DOHH2 (cell line): Measurements from ENCODE around the gene PLXNC1.

ENCODE experiments used
- H3F3A ChIP-seq: fragments of 200-600 bp; sonication (generic), shearing (Covaris generic); 2 replicates; pipeline ENCODE4 v1.6.0; 2016; ENCODE audit warnings: antibody characterized with exemption, mild to moderate bottlenecking; ENCODE audit not compliant: control insufficient read depth, insufficient read depth
- H3K27ac ChIP-seq: fragments of 200-600 bp; sonication (generic); 2 replicates; pipeline ENCODE4 v1.5.1; 2014; ENCODE audit warnings: low read depth, mild to moderate bottlenecking, low read length, moderate library complexity
- H3K27me3 ChIP-seq: fragments of 200-600 bp; sonication (generic); 2 replicates; pipeline ENCODE4 v1.6.1; 2014; ENCODE audit warnings: mild to moderate bottlenecking, low read length, mixed read lengths; ENCODE audit not compliant: control insufficient read depth
- H3K36me3 ChIP-seq: fragments of 200-600 bp; sonication (generic); 2 replicates; pipeline ENCODE4 v1.6.1; 2014; ENCODE audit warnings: mild to moderate bottlenecking, low read length, moderate library complexity, mixed read lengths; ENCODE audit not compliant: control insufficient read depth
- H3K4me1 ChIP-seq: fragments of 200-600 bp; sonication (generic); 2 replicates; pipeline ENCODE4 v1.6.1; 2014; ENCODE audit warnings: mild to moderate bottlenecking, low read length, mixed read lengths; ENCODE audit not compliant: control insufficient read depth
- H3K4me2 ChIP-seq: fragments of 200-600 bp; sonication (generic); 2 replicates; pipeline ENCODE4 v1.6.0; 2014; ENCODE audit warnings: mild to moderate bottlenecking, low read length, moderate library complexity
- H3K4me3 ChIP-seq: fragments of 200-600 bp; sonication (generic); 2 replicates; pipeline ENCODE4 v1.5.1; 2014; ENCODE audit warnings: mild to moderate bottlenecking, low read length, mixed read lengths
- H3K79me2 ChIP-seq: fragments of 200-600 bp; sonication (generic); 2 replicates; pipeline ENCODE4 v1.6.1; 2014; ENCODE audit warnings: mild to moderate bottlenecking, low read length, mixed read lengths; ENCODE audit not compliant: control insufficient read depth
- H3K9me2 ChIP-seq: fragments of 200-600 bp; sonication (generic); replicated peaks from 2 replicates; pipeline ENCODE4 v1.6.1; 2014; ENCODE audit warnings: mild to moderate bottlenecking, low read length, mixed read lengths; ENCODE audit not compliant: control insufficient read depth
- H3K9me3 ChIP-seq: fragments of 200-600 bp; sonication (generic); 2 replicates; pipeline ENCODE4 v1.6.1; 2014; ENCODE audit warnings: antibody characterized with exemption, low read length, mixed read lengths; ENCODE audit not compliant: control insufficient read depth, insufficient read depth
- H4K20me1 ChIP-seq: fragments of 200-600 bp; sonication (generic); 2 replicates; pipeline ENCODE4 v1.6.0; 2014; ENCODE audit warnings: low read depth, mild to moderate bottlenecking, antibody characterized with exemption, low read length, moderate library complexity; ENCODE audit not compliant: control insufficient read depth, insufficient read depth
- CTCF ChIP-seq: fragments of 200-600 bp; sonication (generic); IDR thresholded peaks from one replicate; pipeline ENCODE4 v1.5.1; 2014; ENCODE audit warnings: antibody characterized with exemption, mild to moderate bottlenecking, low read depth, low read length; ENCODE audit not compliant: poor library complexity, severe bottlenecking
- EZH2phosphoT487 ChIP-seq: fragments of 200-600 bp; sonication (generic); IDR thresholded peaks from 2 replicates; pipeline ENCODE4 v1.6.1; 2017; ENCODE audit warnings: borderline replicate concordance, mild to moderate bottlenecking, antibody characterized with exemption, low read length, moderate library complexity, mixed read lengths

The PLXNC1 gene

GRCh38 chr12:94228488-94228907 lies 80.1 kb downstream of the PLXNC1 start:
- H3K9me3 ChIP-seq: no peaks in the 10 kb centered on the region
- no peak for TF ChIP-seq EZH2phosphoT487
- TF ChIP-seq CTCF: no peak
- H3K9me2 ChIP-seq: no peaks in the 10 kb centered on the region
- peaks cover 18% of the 10 kb centered on the region for H3K27me3 ChIP-seq
- 0 out of 2 replicates have a peak, but pooled peaks cover 7% of the 10 kb centered on the region for H3K4me1 ChIP-seq
- no peaks in the 10 kb centered on the region for H3K79me2 ChIP-seq
- no peaks in the 10 kb centered on the region for H4K20me1 ChIP-seq
- no peak overlapping the region for H3K27ac ChIP-seq
- no peak overlapping the region for H3K4me2 ChIP-seq
- H3K4me3 ChIP-seq: no peak overlapping the region
- no peaks in the 10 kb centered on the region for H3F3A ChIP-seq
- H3K36me3 ChIP-seq: no peaks in the 10 kb centered on the region

GRCh38 chr12:94229902-94230301 lies 81.5 kb downstream of the PLXNC1 start:
- Histone ChIP-seq H3K4me3 (no peak overlapping the region), H3K9me2 (no peaks in the 10 kb centered on the region), H3K79me2 (no peaks in the 10 kb centered on the region), H3K4me2 (no peak overlapping the region), H4K20me1 (no peaks in the 10 kb centered on the region), H3K36me3 (no peaks in the 10 kb centered on the region), H3K27me3 (peaks cover 24% of the 10 kb centered on the region), H3F3A (no peaks in the 10 kb centered on the region), H3K4me1 (peaks cover 15% of the 10 kb centered on the region; the same call in 1 of the 2 replicates), H3K27ac (no peak overlapping the region), H3K9me3 (no peaks in the 10 kb centered on the region)
- TF ChIP-seq EZH2phosphoT487 (no peak), CTCF (no peak)

- no peaks in the 10 kb centered on the region for H4K20me1 ChIP-seq
- H3K4me3 ChIP-seq: no peak overlapping the region
- no peaks in the 10 kb centered on the region for H3F3A ChIP-seq
- peaks cover 15% of the 10 kb centered on the region; the same call in 1 of the 2 replicates for H3K4me1 ChIP-seq
- H3K9me2 ChIP-seq: no peaks in the 10 kb centered on the region
- no peak overlapping the region for H3K4me2 ChIP-seq
- H3K79me2 ChIP-seq: no peaks in the 10 kb centered on the region
- H3K36me3 ChIP-seq: no peaks in the 10 kb centered on the region
- TF ChIP-seq CTCF: no peak
- no peak for TF ChIP-seq EZH2phosphoT487
- H3K27ac ChIP-seq: no peak overlapping the region
- H3K27me3 ChIP-seq: peaks cover 27% of the 10 kb centered on the region
- no peaks in the 10 kb centered on the region for H3K9me3 ChIP-seq
Measured at GRCh38 chr12:94230357-94230905, 82.1 kb downstream of the PLXNC1 start.
